Stimulated activated CD8-positive, alpha-beta memory T cell treated with anti-CD3 and anti-CD28 coated beads, Interleukin-7, amount 100 ng/mL, for 4 hours (primary cell): ENCODE measurements around the gene SECTM1.

Experiments used
- DNase-seq, 2 donors: peaks; one replicate each; pipeline ENCODE4 v3.0.0-alpha.2; 2020; ENCODE audit warnings: low read depth in 2 of 2

SECTM1 gene

GRCh38 chr17:82299452-82299851, 34.1 kb downstream of the SECTM1 start:
- no peak for DNase-seq

- DNase-seq, result no peak
These were observed 34.8 kb downstream of the SECTM1 start for GRCh38 chr17:82298538-82299421.

GRCh38 chr17:82297714-82298537, 35.6 kb downstream of the SECTM1 start:
- DNase-seq, result peak; percentile 93 to 96

DNA sequence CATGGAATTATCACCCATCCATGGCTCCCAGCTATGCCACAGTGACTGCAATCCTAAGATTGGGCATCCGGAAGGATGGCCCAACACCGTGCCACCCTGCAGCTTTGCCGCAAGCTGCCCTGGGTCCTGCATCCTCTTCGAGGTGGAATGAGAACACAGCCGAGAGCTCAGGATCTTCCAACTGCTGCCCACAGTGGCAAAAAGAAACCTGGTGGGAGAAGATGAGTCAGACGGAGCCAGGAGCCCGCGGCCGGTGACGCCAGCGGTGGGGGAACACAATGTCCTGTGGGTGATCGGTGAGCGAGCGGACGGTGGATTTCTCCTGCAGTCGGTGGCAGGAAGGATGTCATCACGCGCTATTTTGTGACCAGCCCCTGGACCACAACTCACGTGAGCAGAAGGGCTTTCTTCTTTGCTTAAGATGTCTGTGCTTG, 36.3 kb downstream of the SECTM1 start:
- peak; percentile 76 to 82 for DNase-seq

- no peak for DNase-seq
These were observed 36.9 kb downstream of the SECTM1 start for GRCh38 chr17:82296511-82297279.

DNA sequence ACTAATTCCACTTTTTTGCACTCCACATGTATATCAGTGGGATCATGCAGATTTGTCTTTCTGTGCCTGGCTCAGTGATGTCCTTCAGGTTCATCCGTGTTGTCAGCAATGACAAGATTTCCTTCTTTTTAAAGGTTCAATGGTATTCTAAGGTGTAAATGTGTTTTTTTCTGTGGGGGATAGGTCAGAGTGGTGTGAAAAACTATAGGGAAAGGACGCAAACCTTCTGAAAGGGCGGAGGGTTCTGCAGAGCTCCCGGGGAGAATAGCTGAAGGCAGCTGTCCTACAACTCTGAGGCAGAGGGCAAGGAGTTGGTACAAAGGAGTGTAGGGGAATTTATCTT, 38.1 kb downstream of the SECTM1 start:
- no peak for DNase-seq

DNA sequence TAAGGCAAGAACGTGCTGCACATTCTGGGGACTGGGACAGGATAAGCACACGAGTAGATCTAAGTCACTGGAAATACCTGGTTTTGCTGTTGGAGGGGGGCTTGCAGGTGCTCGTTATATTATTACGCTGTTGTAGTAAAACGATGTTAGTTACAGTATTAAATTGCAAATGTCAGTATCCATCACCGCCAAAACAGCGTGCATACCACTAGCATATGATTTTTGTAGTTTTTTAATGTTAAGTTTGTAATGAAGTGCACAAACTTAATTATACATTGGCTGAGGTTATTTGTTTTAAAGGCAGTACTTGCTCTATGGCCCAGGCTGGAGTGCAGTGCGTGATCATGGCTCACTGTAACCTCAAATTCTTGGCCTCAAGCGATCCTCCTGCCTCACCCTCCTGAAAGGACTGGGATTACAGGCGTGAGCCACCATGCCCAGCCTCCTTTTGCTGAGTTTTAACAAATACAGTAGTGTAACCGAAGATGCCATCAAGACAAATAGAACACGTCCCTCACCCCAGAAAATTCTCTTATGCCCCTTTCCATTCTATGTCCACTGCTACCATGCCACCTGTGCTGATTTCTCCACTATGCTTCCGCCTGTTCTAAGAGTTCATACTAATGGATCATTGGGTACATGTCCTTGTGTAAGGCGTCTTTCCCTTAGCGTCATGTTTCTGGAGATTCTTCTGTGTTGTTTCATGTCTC, 39.3 kb downstream of the SECTM1 start:
- DNase-seq, result no peak

DNA sequence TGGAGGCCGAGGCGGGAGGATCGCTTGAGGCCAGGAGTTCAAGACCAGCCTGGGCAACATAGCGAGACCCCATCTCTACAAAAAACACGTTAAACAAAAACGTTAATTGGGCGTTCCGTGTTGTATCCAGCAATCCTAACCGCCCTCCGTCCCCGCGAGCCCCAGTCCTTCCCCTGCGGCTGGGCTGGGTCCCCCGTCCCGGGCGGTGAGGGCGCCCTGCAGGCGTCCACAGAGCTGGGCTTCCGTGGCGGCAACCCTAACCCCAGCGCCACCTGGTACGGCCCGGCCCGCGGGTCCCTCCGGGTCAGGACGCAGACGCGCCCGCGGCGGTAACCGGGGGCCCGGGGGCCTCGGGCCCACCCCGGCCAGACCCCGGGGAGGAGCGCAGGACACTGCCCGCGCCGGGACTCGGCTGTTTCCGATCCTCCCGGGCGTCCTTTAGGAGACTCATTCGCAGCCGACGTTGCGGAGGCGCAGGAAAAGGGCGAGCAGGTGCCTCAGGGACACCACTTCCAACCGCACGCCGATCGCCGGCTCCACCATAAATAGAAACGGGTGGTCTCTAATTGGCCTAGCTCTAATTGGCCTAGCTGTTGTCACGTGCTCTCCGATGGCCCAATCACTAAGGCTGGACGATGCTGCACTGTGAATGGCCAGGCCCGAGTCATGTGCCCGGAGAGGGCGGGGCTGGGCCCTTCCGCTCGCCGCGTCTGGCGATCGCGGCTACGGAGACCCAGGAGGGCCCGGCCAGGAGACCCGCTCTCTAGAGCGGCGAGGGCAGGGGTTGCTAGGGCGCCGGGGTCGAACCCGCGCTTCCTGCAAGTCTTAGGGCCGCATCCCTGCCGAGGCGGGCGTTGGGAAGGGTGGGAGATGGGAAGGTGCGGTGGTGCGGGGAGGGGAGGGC, 41.1 kb downstream of the SECTM1 start:
- DNase-seq, result peak; percentile 90 to 91

GRCh38 chr17:82291582-82292250, 41.9 kb downstream of the SECTM1 start:
- no peak for DNase-seq

- DNase-seq, result no peak
These were observed 45.4 kb downstream of the SECTM1 start for GRCh38 chr17:82287868-82288801.

GRCh38 chr17:82287013-82287867, 46.3 kb downstream of the SECTM1 start:
- no peak for DNase-seq

GRCh38 chr17:82285141-82285540, 48.4 kb downstream of the SECTM1 start:
- no peak for DNase-seq

GRCh38 chr17:82283208-82283749, 50.3 kb downstream of the SECTM1 start:
- DNase-seq, result peak in 1 of 2 donors; percentile 55

DNA sequence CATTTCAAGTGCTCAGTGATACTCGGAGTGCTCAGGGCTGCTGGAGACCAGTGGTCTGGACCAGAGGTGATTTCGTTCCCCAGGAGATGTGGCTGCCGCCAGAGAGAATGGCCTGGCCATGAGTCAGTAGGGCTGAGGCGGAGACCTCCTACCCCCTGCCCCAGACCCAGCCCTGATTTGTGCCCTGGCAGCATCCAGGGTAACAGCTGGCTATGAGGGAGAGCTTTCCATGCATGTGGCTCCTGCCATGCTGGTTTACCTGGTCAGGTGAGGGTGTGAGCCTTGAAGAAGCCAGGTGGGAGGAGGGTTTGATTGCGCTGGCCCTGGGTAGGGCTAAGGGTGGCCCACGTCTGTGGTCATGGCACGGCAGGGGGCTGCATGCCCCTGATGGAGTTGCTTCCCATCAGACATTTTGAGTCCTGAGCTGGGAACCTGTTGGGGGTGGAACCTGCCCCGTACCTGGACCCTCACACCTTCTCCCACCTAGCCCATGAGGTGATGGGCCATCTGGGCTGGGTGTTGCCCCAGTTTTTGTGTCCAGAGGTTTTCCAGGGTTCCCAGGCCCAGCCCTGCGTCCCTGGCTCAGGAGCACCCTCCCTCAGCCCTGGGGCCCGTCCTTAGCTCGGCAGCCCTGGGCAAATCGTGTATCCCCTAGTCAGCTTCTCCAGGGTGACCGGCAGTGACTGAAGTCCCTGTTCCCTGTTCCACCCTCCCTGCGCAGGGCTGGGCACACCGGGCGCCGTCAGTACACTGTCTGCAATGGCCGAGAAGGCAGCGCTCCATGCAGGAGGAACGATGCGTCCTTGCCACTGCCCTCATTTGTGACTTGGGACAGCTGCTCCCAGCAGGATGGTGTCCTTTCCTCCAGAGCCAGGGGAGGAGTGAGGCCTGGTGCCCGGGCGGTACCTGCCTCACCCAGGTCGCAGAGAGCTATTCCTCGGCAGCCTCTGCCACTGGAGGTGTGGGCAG, 51.0 kb downstream of the SECTM1 start:
- DNase-seq, result no peak

- DNase-seq, result peak; percentile 47 to 65
These were observed 51.9 kb downstream of the SECTM1 start for GRCh38 chr17:82281502-82282238.

- DNase-seq, result no peak
These were observed 52.5 kb downstream of the SECTM1 start for GRCh38 chr17:82281076-82281475.
